Pancreas (tissue), 10 donors: ENCODE results near the gene NR2F1-AS1. TPM values are rescaled to one million over a fixed set of nuclear protein-coding genes. Genes with fewer than 3 reads are reported as not detected.

Experiments
- ATAC-seq, 4 donors: fragments of 200-7000 bp; cut with Tn5 transposase; one replicate each; pipeline versions ENCODE4 v1.8.0 to v1.9.1; 2020; ENCODE audit warnings: mild to moderate bottlenecking in 4 of 4, moderate library complexity in 4 of 4
- DNase-seq, 6 donors: peaks; one replicate each; pipeline ENCODE4 v3.0.0-alpha.2; 2020
- FAIRE-seq: peaks from 2 replicates; lab custom pipeline; 2012; peaks lifted over from hg19 to GRCh38; lab: Jason Lieb, UNC
- H3K27ac ChIP-seq, 4 donors: fragments of 200-600 bp; sonication (generic); 1 replicate in 3 of 4; 2 replicates in 1 of 4; pipeline versions ENCODE4 v1.5.0 to v1.8.0; 2020
- H3K27me3 ChIP-seq, 4 donors: fragments of 200-600 bp; one replicate each; pipeline ENCODE4 v1.8.0; 2021
- H3K36me3 ChIP-seq, 3 donors: fragments of 200-600 bp; sonication (generic) in 1 of 3; one replicate each; pipeline versions ENCODE4 v1.5.0 to v1.8.0; 2020 to 2021
- H3K4me1 ChIP-seq, 3 donors: fragments of 200-600 bp; one replicate each; pipeline ENCODE4 v1.8.0; 2021
- H3K4me3 ChIP-seq, 4 donors: fragments of 200-600 bp; sonication (generic) in 2 of 4; one replicate each; pipeline versions ENCODE4 v1.5.0 to v1.8.0; 2020 to 2021
- H3K9me3 ChIP-seq, 4 donors: fragments of 200-600 bp; one replicate each; pipeline ENCODE4 v1.8.0; 2021
- CTCF ChIP-seq, 4 donors: fragments of 200-600 bp; sonication (generic) in 3 of 4; IDR thresholded peaks; one replicate each; pipeline versions ENCODE4 v1.5.0 to v1.8.0; 2021; ENCODE audit warnings: antibody characterized with exemption in 4 of 4
- WGBS, 2 donors: extraction: QIAGEN DNeasy Blood & Tissue Kit; methylation state at CpG; one replicate each; pipeline ENCODE4 v1.1.7; 2013; 5-methylcytosine and 5-hydroxymethylcytosine counted together
- intact Hi-C, 3 donors: fragments of 100-400 bp; cut with DNase I; formaldehyde crosslinking; loops; one replicate each; pipeline versions ENCODE4 v1.11.1 to v1.14.2; 2022
- polyA plus RNA-seq, 2 donors: library from polyadenylated mRNA; stranded (reverse); fragments of 200-250 nt; gene quantifications; one replicate each; pipeline ENCODE4 v1.2.3, GENCODE V29; 2013
- total RNA-seq, 6 donors: library from RNA; stranded (reverse); fragmentation: NEBNext Ultra II Directional in 4 of 6; extraction: Animal tissue kit (Norgen Biotek cat#: 25700) in 4 of 6; gene quantifications; one replicate each; pipeline versions ENCODE4 v1.2.1 to v1.2.4, GENCODE V29; 2021 to 2023
- donor health status: healthy with polysubstance abuse.
- donor health status: DM: no; HTN: no; CAD: no; lungs with moderate emphysema.
- donor health status: DM: no; HTN: no; CAD: no.
- donor health status: control.
- donor health status: control.
- donor health status: Bipolar disorder and iron deficiency.
- donor health status: DM: yes; HTN: yes; CAD: no.
- donor health status: DM: no; HTN: no; CAD: no.
- donor health status: DM: no; HTN: no; CAD: no.
- donor health status: DM: yes; HTN: yes; CAD: no.

NR2F1-AS1 gene
- total and polyA plus RNA-seq, 8 donors: 0.65 to 4.4 (median 2.1) TPM

GRCh38 chr5:93593476-93594131, 12.6 kb upstream of the NR2F1-AS1 start:
- no peak for TF ChIP-seq CTCF (IDR thresholded peaks at IDR 0.05)
- Histone ChIP-seq H3K4me3 (no peak overlapping the region), H3K4me1 (no peaks in the 10 kb centered on the region), H3K9me3 (no peaks in the 10 kb centered on the region), H3K27me3 (peaks cover 0 to 4% (median 1%) of the 10 kb centered on the region in 4 donors), H3K36me3 (no peaks in the 10 kb centered on the region), H3K27ac (no peak overlapping the region)
- no peak for FAIRE-seq
- WGBS, 2 donors: 68 to 72% methylated on average over 30 of the region's 30 CpGs
- no peak for ATAC-seq
- DNase-seq: no peak
- intact Hi-C loops: loop anchor here in 1 of 3 donors (10.0 kb wide), 1 partner anchor 201 kb away; no protein-coding TSS in a partner anchor

GRCh38 chr5:93592883-93593282, 11.9 kb upstream of the NR2F1-AS1 start:
- WGBS, 2 donors: 83 to 90% methylated on average over 5 of the region's 5 CpGs
- no peak for DNase-seq
- ATAC-seq: no peak
- Histone ChIP-seq H3K27me3 (peaks cover 0 to 6% (median 1%) of the 10 kb centered on the region in 4 donors), H3K27ac (no peak overlapping the region), H3K4me3 (no peak overlapping the region), H3K36me3 (no peaks in the 10 kb centered on the region), H3K9me3 (no peaks in the 10 kb centered on the region), H3K4me1 (no peaks in the 10 kb centered on the region)
- intact Hi-C loops: loop anchor here in 1 of 3 donors (10.0 kb wide), 1 partner anchor 202 kb away; no protein-coding TSS in a partner anchor
- no peak for TF ChIP-seq CTCF (IDR thresholded peaks at IDR 0.05)
- no peak for FAIRE-seq

- H3K27ac ChIP-seq: no peak overlapping the region
- H3K36me3 ChIP-seq: no peaks in the 10 kb centered on the region
- peaks cover 0 to 11% (median 1%) of the 10 kb centered on the region in 4 donors for H3K27me3 ChIP-seq
- no peak overlapping the region for H3K4me3 ChIP-seq
- FAIRE-seq (no peak), ATAC-seq (no peak), DNase-seq (no peak)
- intact Hi-C loops: loop anchor here in 1 of 3 donors (10.0 kb wide), 1 partner anchor 203 kb away; no protein-coding TSS in a partner anchor
- H3K4me1 ChIP-seq: no peaks in the 10 kb centered on the region
- 77 to 78% methylated on average over 4 of the region's 4 CpGs for WGBS, 2 donors
- H3K9me3 ChIP-seq: no peaks in the 10 kb centered on the region
- TF ChIP-seq CTCF (IDR thresholded peaks at IDR 0.05): no peak
These were observed 10.4 kb upstream of the NR2F1-AS1 start for GRCh38 chr5:93591323-93591945.

- intact Hi-C loops: loop anchor here in 1 of 3 donors (10.0 kb wide), 1 partner anchor 204 kb away; no protein-coding TSS in a partner anchor
- peaks cover 0 to 14% (median 1%) of the 10 kb centered on the region in 4 donors for H3K27me3 ChIP-seq
- DNase-seq (no peak), ATAC-seq (no peak), FAIRE-seq (no peak)
- no peak overlapping the region for H3K4me3 ChIP-seq
- H3K27ac ChIP-seq: no peak overlapping the region
- H3K36me3 ChIP-seq: no peaks in the 10 kb centered on the region
- no peaks in the 10 kb centered on the region for H3K4me1 ChIP-seq
- 66 to 82% methylated on average over 3 of the region's 3 CpGs for WGBS, 2 donors
- no peaks in the 10 kb centered on the region for H3K9me3 ChIP-seq
- no peak for TF ChIP-seq CTCF (IDR thresholded peaks at IDR 0.05)
These were observed 9.5 kb upstream of the NR2F1-AS1 start for GRCh38 chr5:93590493-93590892.
